ENCODE measurements around the gene AIM2. TPM values are rescaled to one million over a fixed set of nuclear protein-coding genes. Genes with fewer than 3 reads are reported as not detected.
A peak's percentile ranks its signal among the peaks of the same experiment; 100 is the strongest.
"Not testable (repeated sequence)": the region's sequence is repeated elsewhere in the genome, so short reads cannot be mapped to it uniquely, and the experiment has no call there.

AIM2 gene
- polyA plus RNA-seq, 3 donors: 0.19 to 0.20 TPM; not detected in 1

DNA sequence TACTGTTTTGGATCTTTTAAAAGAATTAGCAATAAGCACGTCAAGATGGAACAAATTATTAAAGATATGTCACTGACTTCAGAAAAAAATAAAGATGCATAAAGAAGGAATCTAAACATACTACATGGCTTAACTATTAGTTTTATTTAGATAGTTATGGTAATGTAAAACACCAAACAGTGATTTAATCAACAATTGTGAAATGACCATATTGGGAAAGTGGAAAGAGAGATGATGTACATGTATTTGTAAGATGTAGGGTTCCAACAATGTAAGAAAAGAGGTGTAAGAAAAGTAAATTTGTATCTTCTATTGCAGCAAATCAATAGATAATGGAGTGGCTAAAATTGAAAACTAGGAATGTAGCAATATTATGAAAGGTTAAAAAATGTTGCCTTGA, 6.4 kb upstream of the AIM2 start:
- DNase-seq (ENCODE audit: low read depth in 3 of 3, low spot score in 2 of 3): no peak

DNA sequence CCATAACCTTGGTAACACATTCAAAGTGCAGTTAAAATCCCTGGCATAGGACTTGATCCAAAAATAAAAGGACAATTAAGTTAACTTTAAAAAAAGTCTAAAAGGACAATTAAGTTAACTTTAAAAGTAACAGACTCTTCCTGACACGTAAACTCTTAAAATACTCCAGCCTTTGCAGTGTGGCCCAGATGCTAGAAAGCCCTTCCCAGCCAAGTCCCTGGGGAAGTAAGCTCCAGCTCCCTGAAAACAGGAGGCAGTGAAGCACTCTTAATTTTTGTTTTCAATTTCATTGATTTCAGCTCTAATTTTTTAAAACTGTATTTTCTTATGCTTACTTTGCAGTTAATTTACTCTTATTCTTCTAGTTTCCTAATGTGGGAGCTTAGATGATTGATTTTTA, 5.1 kb upstream of the AIM2 start:
- DNase-seq (ENCODE audit: low read depth in 3 of 3, low spot score in 2 of 3): no peak

- no peak for DNase-seq (ENCODE audit: low read depth in 3 of 3, low spot score in 2 of 3)
Observed at GRCh38 chr1:159079525-159079924, 3.0 kb upstream of the AIM2 start.

DNA sequence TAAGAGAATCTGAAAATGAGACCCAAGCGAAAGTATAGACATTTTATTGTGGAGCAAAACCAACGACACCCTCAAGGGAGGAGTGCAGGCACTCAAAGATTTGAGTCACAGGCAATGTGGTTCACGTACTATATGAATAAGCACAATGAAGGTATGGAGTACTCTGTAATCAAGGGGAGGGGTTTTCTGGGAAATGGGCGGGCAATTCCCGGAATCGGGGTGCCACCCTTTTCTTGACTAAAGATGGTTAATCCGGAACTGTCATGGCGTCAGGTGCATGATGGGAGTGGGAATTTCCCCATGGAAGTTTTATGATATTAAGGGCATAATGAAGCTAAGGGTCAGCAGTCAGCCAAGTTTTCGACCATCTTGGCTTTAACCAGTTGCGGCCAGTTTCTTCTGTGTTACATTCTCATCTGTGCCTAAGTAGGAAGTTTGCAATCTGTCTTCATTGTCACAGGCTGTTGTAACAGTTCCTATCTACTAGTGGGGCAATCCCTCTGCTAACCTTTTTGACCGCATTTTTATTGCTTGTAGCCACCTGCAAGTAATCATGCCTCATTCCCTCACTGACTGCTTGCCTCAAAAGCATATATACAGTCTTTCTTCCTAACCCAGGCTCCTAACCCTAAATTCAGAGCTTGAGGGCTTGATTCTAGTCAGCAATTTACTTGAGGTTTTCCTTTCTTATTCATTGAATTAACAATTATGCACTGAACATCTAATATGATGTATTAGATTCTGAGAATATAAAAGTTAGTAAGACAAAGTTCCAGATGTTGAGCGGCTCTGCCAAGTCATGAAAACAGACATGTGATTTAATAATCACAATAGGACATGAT, 775 bp upstream of the AIM2 start:
- DNase-seq (ENCODE audit: low read depth in 3 of 3, low spot score in 2 of 3): no peak

DNA sequence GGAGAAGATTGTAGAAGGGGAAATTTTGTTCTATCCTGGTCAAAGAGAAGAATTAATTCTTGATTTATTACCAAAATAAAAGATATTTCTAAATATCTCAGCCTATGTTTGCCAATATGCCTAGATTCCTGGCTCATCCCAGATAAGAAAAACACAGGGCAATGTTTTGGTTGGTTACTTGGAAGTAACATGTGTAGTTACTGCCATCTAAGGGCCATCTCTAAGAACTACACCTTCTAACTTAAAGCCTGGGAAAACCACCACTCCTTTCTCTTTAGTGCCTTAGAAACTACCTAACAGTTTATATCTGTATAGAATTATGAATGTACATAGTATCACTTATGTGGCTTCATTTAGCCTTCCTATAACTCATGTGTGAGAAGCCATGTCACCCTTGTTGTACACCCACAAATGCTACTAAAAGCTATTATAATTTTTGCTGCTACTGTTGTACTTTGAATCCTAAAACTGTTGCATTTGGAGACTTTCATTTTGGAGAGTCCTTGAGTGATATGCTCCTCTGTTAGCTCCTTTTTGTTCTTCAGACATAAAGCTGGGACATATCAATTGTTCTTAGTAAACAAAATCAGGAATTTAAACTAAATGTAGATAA, 4.5 kb downstream of the AIM2 start:
- peak; percentile 23 to 40 (median 25) for DNase-seq (ENCODE audit: low read depth in 3 of 3, low spot score in 2 of 3)

GRCh38 chr1:159068886-159069285, 7.7 kb downstream of the AIM2 start:
- no peak for DNase-seq (ENCODE audit: low read depth in 3 of 3, low spot score in 2 of 3)

DNA sequence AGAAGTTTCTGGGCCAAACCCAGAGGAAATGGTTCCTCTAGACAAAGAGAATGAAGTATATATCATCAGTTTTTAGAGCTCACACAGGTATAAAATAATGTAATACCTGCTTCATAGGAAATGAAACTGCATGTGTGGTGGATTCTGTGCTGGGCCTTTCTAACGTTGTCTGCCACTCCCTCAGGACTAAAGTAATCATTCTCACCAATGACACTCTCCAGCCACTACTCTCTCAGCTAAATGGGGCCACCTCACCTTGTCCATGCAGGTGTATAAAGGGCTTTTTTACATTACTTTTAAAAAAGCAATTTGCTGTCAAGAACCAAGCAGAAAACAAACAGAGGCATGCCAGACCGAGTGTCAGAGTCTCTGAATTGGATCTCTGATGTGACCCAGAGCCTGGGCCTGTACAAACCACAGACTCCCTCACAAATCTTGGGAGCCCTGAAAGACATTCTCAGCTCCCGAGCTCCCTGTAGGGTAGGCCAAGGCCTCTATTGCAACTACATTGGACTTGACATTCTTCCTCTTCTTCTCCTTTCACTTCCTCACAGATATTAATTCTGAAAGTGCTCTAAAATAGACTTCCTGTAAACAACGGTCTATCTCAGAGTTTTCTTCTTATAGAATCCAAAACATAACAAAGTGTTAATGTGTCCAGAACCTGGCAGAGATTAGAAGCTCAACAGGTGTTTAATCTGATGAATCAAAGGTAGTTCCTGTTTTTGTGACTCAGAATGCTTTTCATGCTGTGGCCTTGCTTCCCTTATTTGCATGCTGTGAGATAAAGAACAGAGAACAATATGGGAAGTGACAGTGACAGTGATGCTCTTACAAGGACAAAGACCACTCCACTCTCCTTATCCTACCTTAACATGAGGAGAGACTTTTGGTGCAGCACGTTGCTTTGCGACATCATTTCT, 8.6 kb downstream of the AIM2 start:
- no peak for DNase-seq (ENCODE audit: low read depth in 3 of 3, low spot score in 2 of 3)

DNA sequence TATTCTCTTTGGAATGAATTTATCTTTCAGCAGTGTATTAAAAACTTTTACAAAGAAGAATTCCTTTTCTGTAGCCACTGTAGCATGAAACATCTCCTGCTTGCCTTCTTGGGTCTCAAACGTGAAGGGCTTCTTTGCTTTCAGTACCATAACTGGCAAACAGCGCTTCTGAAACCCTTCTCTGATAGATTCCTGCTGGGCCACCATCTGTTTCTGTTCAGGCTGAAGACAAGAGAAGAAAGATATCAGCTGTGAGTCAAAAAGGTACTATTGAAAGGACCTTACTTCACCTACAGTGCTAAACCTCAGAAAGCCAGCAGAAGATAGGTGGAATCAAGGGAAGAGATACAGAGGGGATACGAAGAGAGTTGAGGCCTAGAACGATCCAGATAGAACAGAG, 10.5 kb downstream of the AIM2 start:
- DNase-seq (ENCODE audit: low read depth in 3 of 3, low spot score in 2 of 3): no peak

DNA sequence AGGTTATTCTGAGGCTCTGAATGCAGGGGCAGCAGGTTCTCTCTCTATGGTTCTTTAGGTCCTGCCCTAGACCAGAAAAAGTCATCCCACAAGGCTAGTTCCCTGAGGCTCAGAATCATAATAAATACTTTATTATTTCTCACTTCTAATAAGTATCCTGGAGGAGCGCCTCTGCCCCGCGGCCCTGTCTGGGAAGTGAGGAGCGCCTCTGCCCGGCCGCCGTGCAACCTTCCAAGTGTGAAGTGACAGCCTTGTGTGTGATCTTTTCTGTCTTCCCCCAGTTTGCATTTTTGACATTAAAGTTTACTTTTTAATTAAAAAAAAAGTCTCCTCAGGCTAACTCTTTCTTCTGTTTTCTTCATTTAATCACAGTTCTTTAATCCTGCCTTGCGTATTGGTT, 11.5 kb downstream of the AIM2 start:
- no peak for DNase-seq (ENCODE audit: low read depth in 3 of 3, low spot score in 2 of 3)

- no peak for DNase-seq (ENCODE audit: low read depth in 3 of 3, low spot score in 2 of 3)
Observed at GRCh38 chr1:159058751-159059150, 17.8 kb downstream of the AIM2 start.

DNA sequence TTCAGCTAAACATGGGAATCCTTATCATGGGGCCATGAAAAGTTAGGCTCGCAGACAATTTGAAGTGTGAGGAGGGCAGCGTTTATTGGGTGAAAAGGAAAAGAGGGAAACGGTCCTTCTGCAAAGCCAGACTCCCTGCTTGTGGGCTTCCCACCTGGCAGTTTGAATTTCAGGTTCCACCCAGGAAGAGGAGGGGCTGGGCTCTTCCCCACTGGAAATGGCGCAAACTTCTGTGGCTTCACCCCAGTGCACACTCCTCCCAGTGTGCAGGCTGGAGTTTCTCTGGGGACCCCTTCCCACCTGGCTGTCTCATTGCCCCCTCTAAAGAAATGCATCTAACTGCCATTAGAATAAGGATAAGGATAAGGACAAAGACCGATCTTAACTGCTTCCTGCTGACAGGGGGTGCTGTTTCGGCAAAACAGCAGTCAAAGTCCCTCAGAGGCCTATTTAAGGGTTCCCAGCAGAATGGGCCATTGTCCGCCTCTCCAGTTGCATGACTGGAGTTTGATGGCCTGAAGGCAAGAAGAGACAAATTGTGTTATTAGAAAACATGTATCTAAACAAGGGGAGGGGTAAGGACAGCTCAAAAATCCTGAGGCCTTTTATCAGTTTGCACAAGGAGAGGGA, 20.4 kb downstream of the AIM2 start:
- no peak for DNase-seq (ENCODE audit: low read depth in 3 of 3, low spot score in 2 of 3)

- DNase-seq (ENCODE audit: low read depth in 3 of 3, low spot score in 2 of 3): no peak
Observed at GRCh38 chr1:159055181-159055641, 21.4 kb downstream of the AIM2 start.

DNA sequence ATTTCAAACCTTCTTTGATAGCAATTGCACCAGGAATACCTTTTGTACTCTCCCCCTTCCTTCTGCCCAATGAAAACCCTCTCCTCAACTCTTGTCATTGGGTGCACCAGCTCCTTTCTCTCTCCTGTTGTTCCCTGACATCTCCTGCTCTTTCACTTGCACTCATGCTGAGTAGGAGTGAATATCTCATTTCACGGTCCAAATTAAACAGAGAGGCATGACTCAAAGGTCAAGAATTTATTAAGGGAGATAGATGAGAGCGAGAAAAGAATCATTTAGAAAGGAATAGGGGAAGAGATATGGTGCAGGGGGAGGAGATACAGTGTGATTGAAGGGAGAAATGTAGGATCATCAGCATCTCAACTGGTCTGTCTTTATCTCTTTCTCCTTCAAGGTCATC, 22.1 kb downstream of the AIM2 start:
- DNase-seq (ENCODE audit: low read depth in 3 of 3, low spot score in 2 of 3): no peak

DNA sequence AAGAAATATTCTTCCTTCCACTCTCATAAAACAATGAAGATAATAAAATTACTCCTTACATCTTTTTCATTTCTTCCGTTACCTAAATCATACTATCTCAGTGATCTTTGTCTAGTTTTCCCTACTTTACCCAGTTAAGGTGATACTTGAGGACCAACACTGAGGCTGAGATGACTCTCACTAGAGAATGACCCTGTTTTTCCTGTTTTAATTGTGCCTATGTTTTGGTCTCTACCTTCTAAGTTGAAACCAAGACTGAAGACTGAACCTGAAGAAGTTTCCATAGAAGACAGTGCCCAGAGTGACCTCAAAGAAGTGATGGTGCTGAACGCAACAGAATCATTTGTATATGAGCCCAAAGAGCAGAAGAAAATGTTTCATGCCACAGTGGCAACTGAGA, 25.1 kb downstream of the AIM2 start:
- DNase-seq (ENCODE audit: low read depth in 3 of 3, low spot score in 2 of 3): no peak

DNA sequence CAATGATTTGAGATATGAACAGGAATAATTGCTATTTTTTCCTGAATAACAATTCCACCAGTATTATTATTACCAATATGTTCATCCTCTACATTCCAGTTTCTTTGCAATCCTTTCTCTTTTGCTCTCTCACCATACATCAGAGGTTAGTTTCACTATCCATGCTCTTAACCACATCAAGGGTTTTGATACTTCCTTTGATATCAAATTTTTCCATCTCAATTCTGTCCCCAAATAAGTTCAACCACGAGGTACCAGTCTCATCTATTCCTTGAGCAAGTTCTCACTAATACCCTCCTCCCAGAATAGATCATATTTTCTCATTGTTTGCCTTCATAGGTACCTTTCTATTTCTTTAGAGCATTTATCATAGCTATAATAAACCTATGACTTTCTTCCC, 30.1 kb downstream of the AIM2 start:
- DNase-seq (ENCODE audit: low read depth in 3 of 3, low spot score in 2 of 3): not testable (repeated sequence)

DNA sequence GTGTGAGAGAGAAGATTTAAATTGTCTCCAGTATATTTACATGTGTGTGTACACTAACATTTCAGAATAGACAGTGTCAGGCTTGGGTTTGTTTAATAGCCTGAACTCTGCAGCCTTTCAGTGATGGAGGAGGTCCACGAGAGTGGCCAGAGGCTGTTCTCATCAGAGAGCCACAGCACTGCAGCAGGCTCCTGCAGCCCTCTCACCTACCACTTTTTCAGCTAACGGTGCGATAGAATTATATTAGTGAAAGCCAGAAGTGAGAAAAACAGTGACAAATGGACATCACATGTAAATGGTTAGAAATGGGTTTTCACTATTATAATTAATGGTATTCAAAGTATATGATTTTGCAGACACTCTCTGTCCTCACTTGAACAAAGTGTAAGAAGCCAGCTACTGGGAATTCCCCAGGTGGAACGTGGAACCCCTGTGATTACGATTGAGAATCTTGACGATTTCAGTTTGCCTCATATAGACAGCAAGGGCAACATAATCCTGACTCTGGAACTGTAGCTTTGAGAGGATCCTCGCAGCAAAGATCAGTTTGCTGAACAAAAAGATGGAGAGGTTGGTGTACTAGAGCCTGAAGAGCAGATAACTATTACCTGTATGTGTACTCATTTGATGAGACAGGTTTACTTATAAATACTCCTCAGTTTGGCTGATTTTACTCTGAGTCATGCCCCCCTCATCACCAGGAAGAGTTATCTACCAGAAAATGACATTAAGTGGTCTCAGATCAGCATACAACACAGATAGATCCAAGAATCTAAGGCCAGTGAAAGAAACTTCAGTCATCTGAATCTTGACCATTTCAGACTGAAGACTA, 35.5 kb downstream of the AIM2 start:
- DNase-seq (ENCODE audit: low read depth in 3 of 3, low spot score in 2 of 3): no peak

DNA sequence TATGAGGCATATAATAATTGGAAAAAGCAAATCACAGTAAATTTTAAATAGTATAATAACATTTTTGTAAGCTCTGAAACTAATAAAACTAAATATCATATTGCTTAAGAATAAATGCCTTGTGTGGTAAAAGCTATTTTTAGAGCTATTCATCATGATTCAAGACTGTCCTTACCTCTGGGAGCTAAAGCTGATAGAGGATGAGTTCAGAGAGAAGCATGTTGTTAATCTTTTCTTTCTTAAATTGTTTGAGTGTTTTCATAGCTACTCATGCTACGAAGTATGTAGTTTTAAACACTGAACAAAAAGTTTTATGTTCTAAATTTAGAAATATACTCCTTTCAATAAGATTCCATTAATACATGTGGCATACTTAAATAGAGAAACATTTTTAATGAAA, 36.4 kb downstream of the AIM2 start:
- DNase-seq (ENCODE audit: low read depth in 3 of 3, low spot score in 2 of 3): no peak

- DNase-seq (ENCODE audit: low read depth in 3 of 3, low spot score in 2 of 3): no peak
Observed at GRCh38 chr1:159030877-159031447, 45.6 kb downstream of the AIM2 start.

DNA sequence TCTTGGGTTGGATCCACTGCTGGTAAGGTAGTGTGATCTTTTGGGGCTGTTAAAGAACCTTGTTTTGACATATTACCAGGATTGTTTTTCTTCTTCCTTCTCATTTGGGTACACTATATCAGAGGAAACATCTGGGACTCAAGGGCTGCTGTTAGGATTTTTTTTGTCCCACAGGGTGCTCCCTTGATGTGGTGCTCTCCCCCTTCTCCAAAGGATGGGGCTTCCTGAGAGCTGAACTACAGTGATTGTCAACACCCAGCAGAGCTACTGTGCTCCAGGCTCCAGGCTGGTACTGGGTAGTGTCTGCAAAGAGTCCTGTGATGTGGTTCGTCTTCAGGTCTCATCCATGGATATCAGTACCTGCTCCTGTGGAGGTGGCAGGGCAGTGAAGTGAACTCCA, 46.3 kb downstream of the AIM2 start:
- DNase-seq (ENCODE audit: low read depth in 3 of 3, low spot score in 2 of 3): no peak

DNA sequence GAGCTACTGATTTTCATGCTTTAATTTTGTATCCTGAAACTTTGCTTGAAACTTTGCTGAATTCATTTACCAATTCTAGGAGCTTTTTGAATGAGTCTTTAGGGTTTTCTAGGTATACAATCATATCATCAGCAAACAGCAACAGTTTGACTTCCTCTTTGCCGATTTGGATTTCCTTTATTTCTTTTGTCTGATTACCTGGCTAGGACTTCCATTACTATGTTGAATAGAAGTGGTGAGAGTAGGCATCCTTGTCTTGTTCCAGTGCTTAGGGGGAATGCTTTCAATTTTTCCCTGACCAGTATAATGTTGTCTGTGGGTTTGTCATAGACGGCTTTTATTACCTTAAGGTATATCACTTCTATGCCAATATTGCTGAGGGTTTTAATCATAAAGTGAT, 49.7 kb downstream of the AIM2 start:
- not testable (repeated sequence) for DNase-seq (ENCODE audit: low read depth in 3 of 3, low spot score in 2 of 3)

Measured in right renal cortex interstitium (tissue), 3 donors.